K562 treated with DMSO at 1 percent for 24 hours (cell line): Measurements from ENCODE around the gene MTCL1. TPM values are rescaled to one million over a fixed set of nuclear protein-coding genes. Genes with fewer than 3 reads are reported as not detected.

ENCODE experiments used
- total RNA-seq: library from RNA; unstranded; fragments of 300-600 nt; gene quantifications from 2 replicates; pipeline ENCODE4 v1.2.3, GENCODE V29; 2022; ENCODE audit warnings: low read depth; ENCODE audit not compliant: insufficient read depth

MTCL1 gene
- total RNA-seq = 6.7 and 8.0 TPM in 2 replicates

GRCh38 chr18:8705238-8705960 is at the start of gene MTCL1:
Gene MTCL1 (plus strand): TSS chr18:8705556. CDS start chr18:8705661, 105 bp downstream.

Other genes starting within 250 kb of the MTCL1 start
- gene RAB12, start 96.1 kb upstream of the MTCL1 start, total RNA-seq = 11.1 and 13.0 TPM in 2 replicates